Measurements from ENCODE around the gene MYO16. TPM values are rescaled to one million over a fixed set of nuclear protein-coding genes. Genes with fewer than 3 reads are reported as not detected.

Gene MYO16
- total RNA-seq, 1 experiment from 2014 or later, result not detected

DNA sequence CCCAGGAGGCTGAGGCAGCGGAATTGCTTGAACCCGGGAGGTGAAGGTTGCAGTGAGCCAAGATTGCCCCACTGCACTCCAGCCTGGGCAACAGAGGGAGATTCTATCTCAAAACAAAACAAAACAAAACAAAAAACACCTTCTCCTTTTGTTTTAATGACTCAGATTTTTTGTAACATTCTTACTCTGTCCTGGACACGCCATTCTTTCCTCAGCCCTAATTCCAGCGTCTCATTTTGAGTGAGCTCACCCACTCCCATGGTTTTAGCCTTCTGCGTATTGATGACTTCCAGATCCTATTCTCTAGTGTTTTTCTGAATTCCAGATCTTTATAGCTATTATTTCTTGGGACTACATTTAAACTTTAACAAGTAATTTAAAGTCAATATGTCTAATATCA is 326.3 kb downstream of the MYO16 start:
- Histone ChIP-seq H3K14ac (ENCODE audit: insufficient read depth, low read length) (no peak overlapping the region), H3K23ac (ENCODE audit: insufficient read length, low read depth, low read length) (no peak overlapping the region), H3K9ac (ENCODE audit: extremely low read depth, insufficient read length, low read length) (no peak overlapping the region), H2BK12ac (ENCODE audit: insufficient read length, low read depth, low read length) (no peak overlapping the region), H3T11ph (ENCODE audit: low read length) (no peak overlapping the region), H3K23me2 (ENCODE audit: insufficient read length, low read depth, low read length, poor library complexity, severe bottlenecking) (no peaks in the 10 kb centered on the region), H3K4me1 (ENCODE audit: insufficient read depth, low read length) (no peaks in the 10 kb centered on the region), H3K4ac (ENCODE audit: low read depth, low read length) (no peak overlapping the region), H3K56ac (ENCODE audit: insufficient read length, low read depth, low read length) (no peak overlapping the region), H2BK5ac (ENCODE audit: insufficient read length, low read length) (no peak overlapping the region), H2BK120ac (ENCODE audit: low read depth, low read length, poor library complexity, severe bottlenecking) (no peak overlapping the region), H4K5ac (ENCODE audit: insufficient read length, low read depth, low read length) (no peak overlapping the region), H3K9me3 (ENCODE audit: control insufficient read depth, low read depth, low read length) (no peaks in the 10 kb centered on the region), H3K79me1 (ENCODE audit: insufficient read depth, low read depth, low read length, poor library complexity, severe bottlenecking) (no peaks in the 10 kb centered on the region), H2AK5ac (ENCODE audit: insufficient read length, low read length) (no peak overlapping the region), H3K4me2 (ENCODE audit: insufficient read depth, insufficient read length, low read length) (no peak overlapping the region), H2AFZ (ENCODE audit: low read length) (no peak overlapping the region), H3K18ac (ENCODE audit: insufficient read length, low read depth, low read length) (no peak overlapping the region), H3K27me3 (ENCODE audit: insufficient read depth, low read length) (no peaks in the 10 kb centered on the region), H4K91ac (ENCODE audit: insufficient read length, low read depth, low read length) (no peak overlapping the region), H3K27ac (ENCODE audit: insufficient read length, low read depth, low read length) (no peak overlapping the region), H2BK15ac (ENCODE audit: low read depth, low read length) (no peak overlapping the region), H4K8ac (replicated peaks; ENCODE audit: insufficient read length, low read depth, low read length) (no peak overlapping the region), H3K79me2 (ENCODE audit: insufficient read depth, low read length) (no peaks in the 10 kb centered on the region), H4K20me1 (ENCODE audit: control insufficient read depth, insufficient read depth, insufficient read length) (no peaks in the 10 kb centered on the region), H2BK20ac (ENCODE audit: low read depth, low read length, poor library complexity, severe bottlenecking) (no peak overlapping the region)
- Mint-ChIP-seq H3K27ac (no peak overlapping the region; a peak in 1 of 7 replicates), H3K27me3 (ENCODE audit: low read depth) (no peaks in the 10 kb centered on the region), H3K4me3 (no peak overlapping the region), H3K4me1 (peaks cover 0 to 2% of the 10 kb centered on the region in 2 experiments; a peak in 1 of 4 replicates), H3K36me3 (ENCODE audit: insufficient read depth in 1 of 3, low read depth in 3 of 3) (0 out of 7 replicates have a peak, but pooled peaks cover 0 to 1% (median 0%) of the 10 kb centered on the region in 3 experiments), H3K9me3 (no peaks in the 10 kb centered on the region; a peak in 1 of 5 replicates)
- TF ChIP-seq, protein P1, sequence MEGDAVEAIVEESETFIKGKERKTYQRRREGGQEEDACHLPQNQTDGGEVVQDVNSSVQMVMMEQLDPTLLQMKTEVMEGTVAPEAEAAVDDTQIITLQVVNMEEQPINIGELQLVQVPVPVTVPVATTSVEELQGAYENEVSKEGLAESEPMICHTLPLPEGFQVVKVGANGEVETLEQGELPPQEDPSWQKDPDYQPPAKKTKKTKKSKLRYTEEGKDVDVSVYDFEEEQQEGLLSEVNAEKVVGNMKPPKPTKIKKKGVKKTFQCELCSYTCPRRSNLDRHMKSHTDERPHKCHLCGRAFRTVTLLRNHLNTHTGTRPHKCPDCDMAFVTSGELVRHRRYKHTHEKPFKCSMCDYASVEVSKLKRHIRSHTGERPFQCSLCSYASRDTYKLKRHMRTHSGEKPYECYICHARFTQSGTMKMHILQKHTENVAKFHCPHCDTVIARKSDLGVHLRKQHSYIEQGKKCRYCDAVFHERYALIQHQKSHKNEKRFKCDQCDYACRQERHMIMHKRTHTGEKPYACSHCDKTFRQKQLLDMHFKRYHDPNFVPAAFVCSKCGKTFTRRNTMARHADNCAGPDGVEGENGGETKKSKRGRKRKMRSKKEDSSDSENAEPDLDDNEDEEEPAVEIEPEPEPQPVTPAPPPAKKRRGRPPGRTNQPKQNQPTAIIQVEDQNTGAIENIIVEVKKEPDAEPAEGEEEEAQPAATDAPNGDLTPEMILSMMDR (conservative IDR thresholded peaks at IDR 0.05), result no peak
- DNase-seq, result no peak
- WGBS (ENCODE audit: extremely low coverage, insufficient read length, low lambda C conversion rate), result no CpG with 5 or more reads among the region's 5 CpGs
